C4-2B (cell line): ENCODE results near the gene ZNF599.

Experiments
- ZFX ChIP-seq: fragments of 450-650 bp; IDR thresholded peaks from 2 replicates; pipeline ENCODE4 v1.6.1; 2017
- TF ChIP-seq, protein P1 (sequence below): fragments of 450-650 bp; conservative IDR thresholded peaks from 2 replicates; pipeline ENCODE4 v1.5.1; 2017; ENCODE audit warnings: mild to moderate bottlenecking

GRCh38 chr19:34722353-34722752 lies 50.7 kb downstream of the ZNF599 start:
- TF ChIP-seq, protein P1, sequence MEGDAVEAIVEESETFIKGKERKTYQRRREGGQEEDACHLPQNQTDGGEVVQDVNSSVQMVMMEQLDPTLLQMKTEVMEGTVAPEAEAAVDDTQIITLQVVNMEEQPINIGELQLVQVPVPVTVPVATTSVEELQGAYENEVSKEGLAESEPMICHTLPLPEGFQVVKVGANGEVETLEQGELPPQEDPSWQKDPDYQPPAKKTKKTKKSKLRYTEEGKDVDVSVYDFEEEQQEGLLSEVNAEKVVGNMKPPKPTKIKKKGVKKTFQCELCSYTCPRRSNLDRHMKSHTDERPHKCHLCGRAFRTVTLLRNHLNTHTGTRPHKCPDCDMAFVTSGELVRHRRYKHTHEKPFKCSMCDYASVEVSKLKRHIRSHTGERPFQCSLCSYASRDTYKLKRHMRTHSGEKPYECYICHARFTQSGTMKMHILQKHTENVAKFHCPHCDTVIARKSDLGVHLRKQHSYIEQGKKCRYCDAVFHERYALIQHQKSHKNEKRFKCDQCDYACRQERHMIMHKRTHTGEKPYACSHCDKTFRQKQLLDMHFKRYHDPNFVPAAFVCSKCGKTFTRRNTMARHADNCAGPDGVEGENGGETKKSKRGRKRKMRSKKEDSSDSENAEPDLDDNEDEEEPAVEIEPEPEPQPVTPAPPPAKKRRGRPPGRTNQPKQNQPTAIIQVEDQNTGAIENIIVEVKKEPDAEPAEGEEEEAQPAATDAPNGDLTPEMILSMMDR: no peak
- TF ChIP-seq ZFX: no peak
